GM18511 (cell line): ENCODE results near the gene RNF151.
"Not testable (repeated sequence)": the region's sequence is repeated elsewhere in the genome, so short reads cannot be mapped to it uniquely, and the experiment has no call there.

ENCODE experiments used
- ATAC-seq: cut with Tn5 transposase; IDR thresholded peaks from one replicate; pipeline ENCODE4 v1.9.1; 2021; ENCODE audit warnings: mild to moderate bottlenecking, moderate library complexity; ENCODE audit not compliant: unreplicated experiment

The RNF151 gene

DNA sequence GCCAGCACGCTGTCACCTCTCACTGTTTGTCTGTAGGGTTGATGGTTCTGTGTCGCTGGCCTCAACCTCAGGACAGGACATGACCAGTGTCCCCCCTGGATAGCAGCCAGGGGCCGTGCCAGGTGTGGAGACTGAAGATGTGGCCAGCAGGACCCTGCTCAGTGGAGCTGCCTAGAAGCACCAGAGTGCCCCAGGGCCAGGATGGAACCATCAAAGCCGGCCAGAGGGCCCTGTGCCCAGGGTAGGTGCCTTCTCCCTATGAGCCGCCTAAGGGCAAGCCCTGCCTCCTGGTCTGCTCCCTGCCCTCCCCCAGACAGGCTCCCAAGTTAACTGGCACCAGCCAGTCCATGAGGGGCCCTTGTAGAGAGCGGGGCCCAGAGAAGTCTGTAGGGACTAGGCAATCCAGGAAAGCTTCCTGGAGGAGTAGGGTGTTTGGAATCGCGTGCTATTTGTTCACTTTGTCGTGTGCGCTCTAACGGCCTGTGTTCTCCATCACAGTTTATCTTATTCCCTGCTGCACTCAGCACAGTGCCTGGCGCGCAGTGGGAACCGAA is 7.9 kb upstream of the RNF151 start:
- no peak for ATAC-seq

DNA sequence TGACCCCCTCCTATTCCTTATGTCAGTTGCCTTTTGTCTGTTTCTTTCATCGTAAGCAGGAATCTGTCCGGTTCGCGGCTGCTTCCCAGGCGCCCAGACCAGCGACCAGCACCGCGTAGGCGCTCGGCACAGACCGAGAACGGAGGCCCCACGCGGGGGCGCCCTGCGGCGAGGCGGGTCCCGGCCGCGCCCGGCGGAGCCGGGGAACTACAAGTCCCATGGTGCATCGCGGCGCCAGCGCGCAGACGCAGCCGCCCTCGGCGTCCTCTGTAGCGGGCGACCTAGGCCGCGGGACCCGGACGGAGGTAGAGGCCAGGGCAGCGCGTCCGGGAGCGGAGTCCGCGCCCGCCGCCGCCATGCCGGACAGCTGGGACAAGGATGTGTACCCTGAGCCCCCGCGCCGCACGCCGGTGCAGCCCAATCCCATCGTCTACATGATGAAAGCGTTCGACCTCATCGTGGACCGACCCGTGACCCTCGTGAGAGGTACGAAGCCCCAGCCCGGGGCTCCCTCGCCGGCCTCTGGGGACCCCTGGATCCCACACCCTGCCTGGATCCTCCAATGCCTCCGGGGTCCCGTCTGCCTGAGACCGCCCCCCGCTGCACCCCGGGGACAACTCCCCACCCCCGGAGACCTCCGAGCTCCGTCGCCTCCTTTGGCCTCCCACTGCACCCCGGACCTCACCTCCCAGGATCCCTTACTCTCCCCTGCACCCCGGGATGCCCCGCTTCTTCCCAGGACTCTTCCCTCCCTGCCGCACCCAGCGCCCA is 7.2 kb upstream of the RNF151 start, which contains the start of gene NDUFB10:
Gene NDUFB10 (plus strand): TSS at position 270 of the 771 bp plus-strand sequence. CDS start 87 bp downstream, at position 357.
- peak; percentile 75 for ATAC-seq

DNA sequence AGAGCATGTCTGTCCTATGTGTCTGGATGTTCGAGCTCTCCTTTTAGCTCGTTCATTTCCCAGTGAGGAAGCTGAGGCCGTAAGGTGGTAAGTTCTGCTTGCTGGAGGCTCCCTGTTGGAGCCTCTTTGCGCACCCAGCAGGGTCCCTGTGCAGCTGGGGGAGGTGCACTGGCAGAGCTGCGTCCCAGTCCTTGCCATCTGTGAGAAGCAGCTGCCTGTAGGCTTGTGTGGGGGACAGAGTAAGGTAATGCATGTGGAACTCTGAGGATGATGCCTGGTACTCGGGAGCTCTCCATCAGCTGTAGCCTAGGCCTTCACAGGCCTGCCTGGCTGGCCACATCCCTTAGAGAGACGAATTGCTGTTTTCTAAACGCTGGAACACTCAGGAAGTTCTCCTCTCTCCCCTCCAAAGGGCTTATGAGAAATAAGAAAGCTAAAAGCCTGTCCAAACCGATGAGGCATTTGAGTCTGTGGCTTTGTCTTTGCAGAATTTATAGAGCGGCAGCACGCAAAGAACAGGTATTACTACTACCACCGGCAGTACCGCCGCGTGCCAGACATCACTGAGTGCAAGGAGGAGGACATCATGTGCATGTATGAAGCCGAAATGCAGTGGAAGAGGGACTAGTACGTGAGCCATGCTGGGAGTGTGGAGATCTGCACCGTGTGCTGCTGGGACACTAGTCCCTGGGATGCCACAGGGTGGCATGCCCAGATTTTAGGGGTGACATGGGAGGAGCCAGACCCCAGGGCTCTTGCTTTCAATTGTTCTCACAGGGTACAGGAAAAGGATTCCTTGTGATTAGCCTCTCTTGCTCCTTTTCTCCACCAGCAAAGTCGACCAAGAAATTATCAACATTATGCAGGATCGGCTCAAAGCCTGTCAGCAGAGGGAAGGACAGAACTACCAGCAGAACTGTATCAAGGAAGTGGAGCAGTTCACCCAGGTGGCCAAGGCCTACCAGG is 5.7 kb upstream of the RNF151 start:
- ATAC-seq: no peak

DNA sequence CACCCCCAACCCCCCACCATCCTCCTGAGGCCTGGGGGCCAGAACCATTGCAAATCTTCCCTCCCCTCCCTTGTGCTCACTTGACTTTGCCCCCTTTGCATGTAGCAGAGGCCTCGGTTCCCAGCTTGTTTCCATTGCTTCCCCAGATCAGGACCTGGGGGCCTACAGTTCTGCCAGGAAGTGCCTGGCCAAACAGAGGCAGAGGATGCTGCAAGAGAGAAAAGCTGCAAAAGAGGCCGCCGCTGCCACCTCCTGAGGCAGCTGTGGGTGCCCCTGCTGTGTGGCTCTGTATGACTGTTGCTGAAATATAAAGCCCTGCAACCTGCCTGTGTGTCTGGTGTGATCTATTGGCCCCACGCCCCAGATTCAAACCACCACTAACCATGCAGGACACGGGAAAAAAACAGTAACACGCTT is 5.0 kb upstream of the RNF151 start:
- ATAC-seq: no peak

DNA sequence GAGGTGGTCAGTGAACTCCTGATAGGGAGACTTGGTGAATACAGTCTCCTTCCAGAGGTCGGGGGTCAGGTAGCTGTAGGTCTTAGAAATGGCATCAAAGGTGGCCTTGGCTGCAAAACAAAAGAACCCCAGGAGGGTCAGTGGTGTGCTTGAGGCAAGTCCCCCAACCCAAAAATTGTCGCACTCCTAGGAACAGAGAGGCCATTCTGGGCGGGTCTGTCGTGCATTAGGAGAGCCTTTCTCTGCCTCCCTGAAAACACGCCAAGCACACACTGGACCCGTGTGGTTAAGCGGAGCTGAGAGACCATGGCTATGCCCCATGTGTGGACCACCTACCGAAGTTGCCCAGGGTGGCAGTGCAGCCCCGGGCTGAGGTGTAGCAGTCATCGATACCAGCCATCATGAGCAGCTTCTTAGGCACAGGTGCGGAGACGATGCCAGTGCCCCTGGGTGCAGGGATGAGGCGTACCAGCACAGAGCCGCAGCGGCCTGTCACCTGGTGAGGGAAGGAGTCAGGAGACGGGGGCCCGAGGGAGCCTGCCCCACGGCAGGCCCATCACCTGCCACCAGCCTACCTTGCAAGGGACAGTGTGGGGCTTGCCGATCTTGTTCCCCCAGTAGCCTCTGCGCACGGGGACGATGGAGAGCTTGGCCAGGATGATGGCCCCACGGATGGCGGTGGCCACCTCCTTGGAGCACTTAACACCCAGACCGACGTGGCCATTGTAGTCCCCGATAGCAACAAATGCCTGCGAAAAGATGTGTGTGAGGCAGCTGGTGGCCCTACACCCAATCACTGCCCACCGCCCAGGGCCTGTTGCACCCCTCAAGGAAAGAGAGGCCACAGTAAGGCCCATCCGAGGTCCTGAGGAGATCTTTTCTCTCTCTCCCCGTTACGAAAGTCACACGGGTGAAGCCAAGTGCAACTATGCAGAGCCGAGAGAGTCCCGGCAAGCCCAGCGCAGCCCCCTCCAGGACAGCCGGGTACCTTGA is 4.2 kb upstream of the RNF151 start:
- not testable (repeated sequence) for ATAC-seq

GRCh38 chr16:1963806-1964505 is 2.7 kb upstream of the RNF151 start:
- ATAC-seq: peak; percentile 15

DNA sequence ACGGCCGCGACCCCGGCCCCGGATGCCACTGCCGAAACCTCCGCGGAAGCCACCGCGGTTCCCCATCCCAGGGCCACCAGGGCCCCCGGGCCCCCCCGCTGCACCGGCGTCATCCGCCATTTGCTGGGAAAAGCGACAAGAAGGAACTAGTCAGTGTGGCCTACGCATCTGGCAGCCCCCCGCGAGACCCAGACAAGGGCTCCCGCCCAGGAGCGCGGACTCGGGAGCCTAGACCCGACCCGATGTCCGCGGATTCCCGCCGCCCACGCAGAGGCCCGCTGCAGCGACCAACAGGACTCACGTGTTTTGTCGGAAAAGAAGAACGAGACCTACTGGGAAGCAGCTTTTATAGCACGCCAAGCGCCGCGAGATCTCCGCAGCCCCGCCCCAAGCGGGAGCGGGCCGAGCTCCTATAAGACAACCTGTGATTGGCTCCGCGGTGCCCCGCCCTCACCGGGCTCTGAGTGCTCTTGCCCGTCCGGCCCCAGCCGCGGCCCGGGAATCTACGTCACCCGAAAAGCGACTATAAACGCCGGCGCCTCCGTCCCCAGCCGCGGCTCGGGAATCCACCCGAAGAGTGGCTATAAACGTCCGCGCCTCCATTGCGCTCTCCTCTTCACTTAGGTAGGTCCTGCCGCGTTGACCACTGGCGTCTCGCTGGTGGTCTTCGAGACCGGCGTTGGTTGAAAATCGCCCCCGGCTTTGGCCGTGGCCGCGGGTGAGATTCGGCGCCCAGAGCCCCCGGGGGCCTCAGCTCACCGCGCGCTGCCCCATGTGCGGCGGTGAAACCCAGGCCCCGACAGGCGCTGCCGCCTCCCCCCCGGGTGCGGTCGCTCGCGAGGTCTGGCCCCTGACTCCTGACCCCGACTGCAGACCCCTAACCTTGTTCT is 1.9 kb upstream of the RNF151 start, which contains the start of gene RPS2:
Gene RPS2 (minus strand): TSS at position 321 of the 890 bp plus-strand sequence. CDS start 201 bp downstream, at position 120.
- ATAC-seq: peak; percentile 80

- ATAC-seq: no peak
Measured at GRCh38 chr16:1965396-1966001, 1.2 kb upstream of the RNF151 start.

GRCh38 chr16:1968146-1968953 is 1.7 kb downstream of the RNF151 start:
- no peak for ATAC-seq

DNA sequence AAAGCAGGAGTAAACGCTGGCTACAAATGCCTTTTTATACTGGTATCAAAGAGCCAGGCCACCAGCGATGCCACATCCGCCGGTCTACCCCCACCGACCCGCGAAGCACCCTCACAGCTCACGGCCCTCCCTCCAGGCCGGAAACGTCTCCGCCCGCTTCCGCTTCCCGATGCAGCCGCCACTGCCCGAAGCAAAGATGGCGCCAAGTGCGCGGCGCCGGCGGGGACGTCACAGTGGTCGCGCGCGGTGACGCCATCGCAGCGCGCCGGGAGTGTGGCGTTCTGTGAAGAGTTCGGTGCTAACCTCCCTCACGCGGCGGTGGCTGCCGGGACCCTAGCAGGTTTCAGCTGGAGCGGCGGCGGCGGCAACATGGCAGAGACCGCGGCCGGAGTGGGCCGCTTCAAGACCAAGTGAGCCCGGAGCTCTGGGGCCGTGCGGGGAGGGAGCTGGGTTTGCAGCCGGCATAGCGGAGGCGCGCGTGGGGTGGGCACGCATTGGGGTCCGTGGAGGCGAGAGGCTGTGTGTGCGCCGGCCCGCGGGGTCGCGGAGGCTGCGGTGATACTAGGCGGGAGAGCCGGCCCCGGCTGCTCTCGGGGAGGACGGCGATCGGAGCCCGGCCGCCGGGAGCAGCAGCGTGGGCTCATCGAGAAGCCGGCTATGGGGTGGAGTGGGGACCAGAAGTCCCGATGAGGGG is 5.3 kb downstream of the RNF151 start, which contains the start of gene TBL3:
Gene TBL3 (plus strand): TSS at position 258 of the 694 bp plus-strand sequence. CDS start 112 bp downstream, at position 370.
- ATAC-seq: peak; percentile 91

- peak; percentile 4 for ATAC-seq
Measured at GRCh38 chr16:1972490-1972877, 5.8 kb downstream of the RNF151 start.

GRCh38 chr16:1973461-1974156 is 7.0 kb downstream of the RNF151 start:
- no peak for ATAC-seq

DNA sequence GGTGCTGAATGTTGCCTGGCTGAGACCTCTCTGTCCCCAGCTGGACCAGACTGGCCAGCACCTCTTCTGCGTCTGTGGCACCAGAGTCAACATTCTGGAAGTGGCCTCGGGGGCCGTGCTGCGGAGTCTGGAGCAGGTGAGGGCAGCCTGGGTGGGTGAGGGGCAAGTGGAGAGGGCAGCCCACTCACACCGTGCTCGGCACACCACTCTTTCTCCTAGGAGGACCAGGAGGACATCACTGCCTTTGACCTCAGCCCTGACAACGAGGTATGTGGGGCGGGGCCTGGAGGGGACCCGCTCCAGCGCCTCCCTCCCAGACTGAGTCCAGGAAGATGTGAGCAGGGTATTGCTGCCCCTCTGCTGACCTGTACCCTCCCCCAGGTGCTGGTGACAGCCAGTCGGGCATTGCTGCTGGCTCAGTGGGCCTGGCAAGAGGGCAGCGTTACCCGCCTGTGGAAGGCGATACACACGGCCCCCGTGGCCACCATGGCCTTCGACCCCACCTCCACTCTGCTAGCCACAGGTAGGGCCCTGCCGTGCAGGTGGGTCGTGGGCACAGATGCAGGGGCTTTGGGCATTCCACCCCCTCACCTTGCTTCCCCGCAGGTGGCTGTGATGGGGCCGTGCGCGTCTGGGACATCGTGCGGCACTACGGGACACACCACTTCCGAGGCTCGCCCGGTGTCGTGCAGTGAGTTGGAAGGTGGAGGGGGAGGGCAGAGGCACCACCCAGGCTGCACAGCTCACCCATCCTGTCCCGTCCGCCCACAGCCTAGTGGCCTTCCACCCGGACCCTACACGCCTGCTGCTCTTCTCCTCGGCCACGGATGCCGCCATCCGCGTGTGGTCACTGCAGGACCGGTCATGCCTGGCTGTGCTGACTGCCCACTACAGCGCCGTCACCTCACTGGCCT is 7.8 kb downstream of the RNF151 start:
- no peak for ATAC-seq

GRCh38 chr16:1975432-1976215 is 9.0 kb downstream of the RNF151 start:
- no peak for ATAC-seq
